IPS DF 6.9 (cell line): ENCODE data around the gene SQSTM1.

Experiments
- DNase-seq: peaks from one replicate; pipeline ENCODE4 v3.0.0-alpha.2; 2013; ENCODE audit warnings: low read depth, low spot score
- H3K27ac ChIP-seq: one replicate; pipeline ENCODE4 v1.5.1; 2013; ENCODE audit warnings: low read length, control low read depth
- H3K27me3 ChIP-seq: 2 replicates; pipeline ENCODE4 v1.6.1; 2013; ENCODE audit warnings: mild to moderate bottlenecking, low read length; ENCODE audit not compliant: control insufficient read depth, insufficient read depth
- H3K36me3 ChIP-seq: 2 replicates; pipeline ENCODE4 v1.6.1; 2013; ENCODE audit warnings: low read length; ENCODE audit not compliant: control insufficient read depth, insufficient read depth
- H3K4me1 ChIP-seq: 2 replicates; pipeline ENCODE4 v1.6.1; 2013; ENCODE audit warnings: low read length; ENCODE audit not compliant: control insufficient read depth, insufficient read depth
- H3K4me3 ChIP-seq: 2 replicates; pipeline ENCODE4 v1.5.1; 2013; ENCODE audit warnings: mild to moderate bottlenecking, low read length
- H3K9me3 ChIP-seq: 2 replicates; pipeline ENCODE4 v1.6.1; 2013; ENCODE audit warnings: low read length, inconsistent platforms; ENCODE audit not compliant: control insufficient read depth, insufficient read depth
- WGBS: extraction: QIAGEN DNeasy Blood & Tissue Kit; methylation state at CpG from one replicate; pipeline ENCODE4 v1.1.7; 2013; ENCODE audit warnings: mixed read lengths, missing lambda C conversion rate; ENCODE audit not compliant: insufficient read length, insufficient coverage; 5-methylcytosine and 5-hydroxymethylcytosine counted together

SQSTM1 gene

DNA sequence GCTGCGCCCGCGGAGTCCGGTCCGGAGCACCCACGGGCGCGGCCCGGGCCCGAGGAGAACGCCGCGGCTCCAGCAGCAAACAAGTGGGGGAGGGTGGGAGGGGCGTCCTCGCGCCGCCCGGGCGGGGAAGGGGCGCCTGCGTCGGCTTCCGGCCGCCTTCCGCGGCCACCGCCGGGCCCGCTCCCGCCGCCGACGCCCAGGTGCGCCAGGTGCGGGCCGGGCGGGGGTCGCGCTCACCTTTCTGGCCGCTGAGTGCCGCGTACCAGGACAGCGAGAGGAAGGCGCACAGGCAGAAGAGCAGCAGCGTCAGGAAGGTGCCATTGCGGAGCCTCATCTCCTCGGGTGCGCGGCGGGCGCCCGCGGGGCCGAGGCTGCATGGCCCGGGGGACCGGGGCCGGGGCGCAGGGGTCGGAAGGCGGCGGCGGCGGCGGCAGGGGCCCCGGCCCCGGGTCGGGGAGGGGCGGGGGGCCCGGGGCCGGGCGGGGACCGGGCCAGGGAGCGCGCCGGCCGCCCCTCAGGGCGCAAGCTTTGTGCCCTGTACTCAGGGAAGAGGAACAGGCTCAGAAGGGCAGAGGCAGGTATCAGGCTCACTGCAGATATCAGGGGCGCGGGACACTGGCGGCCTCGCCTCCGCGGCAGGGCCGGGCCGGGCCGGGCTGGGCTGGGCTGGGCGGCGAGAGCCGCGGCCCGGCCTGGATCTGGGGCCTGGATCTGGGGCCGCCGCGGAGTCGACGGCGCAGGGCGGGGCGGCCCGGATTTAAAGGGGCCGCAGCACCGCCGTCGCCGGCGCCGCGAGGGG lies 14.3 kb upstream of the SQSTM1 start, which contains the start of gene MGAT4B:
Gene MGAT4B (minus strand): TSS at position 617 of the 799 bp plus-strand sequence. CDS start 283 bp downstream, at position 334.
- Histone ChIP-seq H3K27me3 (no peaks in the 10 kb centered on the region), H3K4me3 (peak within 1 kb of the TSS; percentile 86), H3K9me3 (no peaks in the 10 kb centered on the region), H3K36me3 (peaks cover under 1% of the 10 kb centered on the region; the same call in 1 of the 2 replicates), H3K4me1 (peaks cover 13% of the 10 kb centered on the region), H3K27ac (no peak within 1 kb of the TSS)
- DNase-seq = no peak
- WGBS = no CpG with 5 or more reads among the region's 108 CpGs

DNA sequence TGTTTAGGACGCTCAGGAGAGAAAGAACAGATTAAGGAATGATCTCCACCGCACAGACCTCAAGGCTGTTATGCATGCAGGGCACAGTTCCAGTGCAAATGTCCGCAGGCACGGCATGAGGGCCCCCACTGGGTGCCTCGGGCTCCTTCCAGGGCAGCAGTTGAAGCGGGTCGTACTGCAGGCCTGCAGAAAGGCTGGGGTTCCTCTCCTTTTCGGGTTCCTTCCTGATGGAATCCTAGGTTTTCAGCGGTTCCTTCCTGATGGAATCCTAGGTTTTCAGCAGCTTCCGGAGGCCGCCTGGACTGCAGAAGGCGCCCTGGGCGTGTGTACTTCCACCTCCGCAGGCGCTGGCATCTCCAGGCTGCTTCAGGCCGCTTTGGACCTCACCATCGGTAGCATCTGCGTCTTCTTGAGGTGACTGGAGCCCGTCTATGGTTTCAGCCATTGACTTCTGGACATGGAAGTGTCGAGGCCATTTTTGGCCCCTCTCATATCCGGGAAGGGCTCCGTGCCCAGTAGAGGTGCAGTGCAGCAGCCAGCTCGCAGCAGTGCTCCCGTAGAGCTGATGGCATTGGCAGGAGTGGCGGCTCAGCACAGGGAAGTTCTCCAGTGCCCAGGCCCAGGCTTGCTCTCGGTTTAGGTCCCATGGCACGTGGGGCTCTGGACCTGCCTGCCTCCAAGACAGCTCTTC lies 8.4 kb upstream of the SQSTM1 start:
- peaks cover 3% of the 10 kb centered on the region; the same call in 1 of the 2 replicates for H3K4me1 ChIP-seq
- H3K36me3 ChIP-seq = 0 out of 2 replicates have a peak, but pooled peaks cover 2% of the 10 kb centered on the region
- H3K27me3 ChIP-seq = no peaks in the 10 kb centered on the region
- H3K9me3 ChIP-seq = no peaks in the 10 kb centered on the region
- H3K27ac ChIP-seq = no peak overlapping the region
- no peak for DNase-seq
- WGBS = no CpG with 5 or more reads among the region's 27 CpGs
- no peak overlapping the region for H3K4me3 ChIP-seq

DNA sequence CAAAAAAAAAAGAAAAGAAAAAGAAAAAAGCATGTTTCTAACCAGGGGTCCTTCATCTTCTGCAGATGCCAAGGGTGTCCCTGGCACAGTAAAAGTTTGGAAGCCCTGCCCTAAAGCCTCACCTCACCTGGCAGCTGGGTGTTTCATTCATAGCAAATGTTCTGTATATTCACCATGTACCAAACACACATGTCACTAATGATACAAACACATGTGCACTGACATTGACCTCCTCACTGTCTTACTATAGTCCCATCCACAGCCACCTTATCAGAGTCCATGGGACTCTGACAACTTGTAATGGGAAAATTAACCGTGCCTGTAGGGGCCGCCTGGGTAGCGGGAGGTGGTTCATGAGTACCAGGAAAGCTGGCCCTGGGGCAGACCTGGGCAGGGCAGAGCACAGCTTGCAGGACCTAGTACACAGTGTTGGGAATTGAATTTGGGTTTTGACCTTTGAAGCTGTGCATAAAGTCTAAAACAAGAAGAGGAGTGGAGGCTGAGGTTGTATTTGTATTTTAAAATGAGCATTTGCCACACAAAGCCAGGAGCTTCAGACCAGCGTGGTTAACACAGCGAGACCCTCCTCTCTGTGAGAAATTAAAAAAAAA lies 7.6 kb upstream of the SQSTM1 start:
- Histone ChIP-seq H3K27me3 (no peaks in the 10 kb centered on the region), H3K27ac (no peak overlapping the region), H3K4me1 (peaks cover 3% of the 10 kb centered on the region; the same call in 1 of the 2 replicates), H3K9me3 (no peaks in the 10 kb centered on the region), H3K4me3 (no peak overlapping the region), H3K36me3 (0 out of 2 replicates have a peak, but pooled peaks cover 2% of the 10 kb centered on the region)
- DNase-seq = no peak
- no CpG with 5 or more reads among the region's 5 CpGs for WGBS

DNA sequence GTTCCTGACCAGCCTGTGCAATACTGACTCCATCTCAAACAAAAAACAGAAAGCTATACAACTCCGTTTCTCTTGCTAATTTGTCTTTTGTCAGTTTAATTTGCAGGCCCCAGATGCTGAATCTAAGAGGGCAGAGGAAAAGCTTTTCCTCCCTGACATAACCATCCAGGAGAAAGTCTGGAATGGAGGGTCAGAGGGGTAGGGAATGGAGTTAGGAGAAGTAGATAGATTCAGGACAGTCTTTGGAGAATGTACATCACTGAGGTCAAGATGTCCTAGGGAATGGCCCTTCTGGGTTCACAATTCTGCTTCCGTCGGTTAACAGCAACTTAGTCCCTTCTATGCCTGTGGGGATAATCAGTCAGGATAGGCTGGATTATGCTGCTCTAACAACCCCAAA lies 6.6 kb upstream of the SQSTM1 start:
- no peak for DNase-seq
- WGBS = no CpG with 5 or more reads among the region's 3 CpGs
- Histone ChIP-seq H3K36me3 (0 out of 2 replicates have a peak, but pooled peaks cover 2% of the 10 kb centered on the region), H3K4me1 (peaks cover 6% of the 10 kb centered on the region), H3K27me3 (no peaks in the 10 kb centered on the region), H3K27ac (no peak overlapping the region), H3K9me3 (no peaks in the 10 kb centered on the region), H3K4me3 (no peak overlapping the region)

DNA sequence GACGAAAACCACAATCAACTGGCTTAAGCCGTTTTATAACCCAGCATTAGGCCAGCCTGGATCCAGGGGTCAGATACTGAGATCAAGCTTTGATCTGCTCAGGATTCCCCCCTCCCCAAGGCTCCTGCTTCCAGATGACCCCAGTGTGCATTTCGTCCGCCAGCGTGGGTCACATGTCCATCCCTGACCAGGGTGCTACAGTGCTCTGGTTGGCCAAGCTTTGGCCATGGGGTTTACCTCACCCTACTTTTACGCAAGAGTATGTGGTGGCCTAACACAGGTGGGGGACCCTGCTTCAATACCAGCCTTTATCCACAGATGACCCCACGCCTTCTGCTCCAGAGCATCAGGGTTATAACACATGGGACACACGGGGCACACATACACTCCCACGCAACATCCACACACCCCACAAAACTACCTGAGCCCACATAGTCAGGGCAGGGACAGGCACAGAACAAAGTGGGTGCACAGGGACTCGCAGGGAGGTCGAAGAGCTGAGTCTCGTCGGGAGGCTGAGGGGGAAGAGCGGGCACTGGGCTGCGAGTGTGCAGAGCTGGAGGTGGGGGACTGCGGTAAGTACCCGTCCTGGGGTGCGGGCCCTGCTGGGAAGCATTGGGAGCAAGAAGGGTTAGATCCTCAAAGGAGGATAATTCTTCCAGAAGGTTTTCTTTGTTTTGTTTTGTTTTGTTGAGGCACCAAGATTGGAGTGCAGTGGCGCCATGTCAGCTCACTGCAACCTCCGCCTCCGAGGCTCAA lies 5.0 kb upstream of the SQSTM1 start:
- no CpG with 5 or more reads among the region's 21 CpGs for WGBS

DNA sequence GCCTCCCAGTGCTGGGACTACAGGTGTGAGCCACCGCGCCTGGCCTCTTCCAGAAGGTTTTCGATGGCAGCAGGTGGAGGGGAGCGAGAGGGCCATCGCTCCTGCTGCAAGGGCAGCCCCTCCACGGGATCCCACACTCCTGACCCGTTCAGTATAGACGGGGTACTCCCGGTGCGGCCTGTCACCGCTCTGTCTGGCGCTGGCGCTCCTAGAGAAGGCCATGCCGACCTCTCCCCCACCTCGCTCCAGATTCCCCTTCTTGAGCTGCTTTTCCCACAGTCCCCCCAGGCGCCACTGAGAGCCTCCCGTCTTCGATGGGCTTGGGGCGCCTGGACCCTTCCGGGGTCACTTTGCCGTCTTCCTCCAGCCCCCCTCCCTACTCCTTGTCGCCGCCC lies 4.3 kb upstream of the SQSTM1 start:
- no peaks in the 10 kb centered on the region for H3K27me3 ChIP-seq
- no peak for DNase-seq

More for the DNA sequence above, 5.0 kb upstream of the SQSTM1 start:
- 0 out of 2 replicates have a peak, but pooled peaks cover 2% of the 10 kb centered on the region for H3K36me3 ChIP-seq
- peaks cover 10% of the 10 kb centered on the region for H3K4me1 ChIP-seq
- DNase-seq = no peak
- H3K27ac ChIP-seq = no peak overlapping the region
- no peak overlapping the region for H3K4me3 ChIP-seq
- no peaks in the 10 kb centered on the region for H3K9me3 ChIP-seq
- H3K27me3 ChIP-seq = no peaks in the 10 kb centered on the region

DNA sequence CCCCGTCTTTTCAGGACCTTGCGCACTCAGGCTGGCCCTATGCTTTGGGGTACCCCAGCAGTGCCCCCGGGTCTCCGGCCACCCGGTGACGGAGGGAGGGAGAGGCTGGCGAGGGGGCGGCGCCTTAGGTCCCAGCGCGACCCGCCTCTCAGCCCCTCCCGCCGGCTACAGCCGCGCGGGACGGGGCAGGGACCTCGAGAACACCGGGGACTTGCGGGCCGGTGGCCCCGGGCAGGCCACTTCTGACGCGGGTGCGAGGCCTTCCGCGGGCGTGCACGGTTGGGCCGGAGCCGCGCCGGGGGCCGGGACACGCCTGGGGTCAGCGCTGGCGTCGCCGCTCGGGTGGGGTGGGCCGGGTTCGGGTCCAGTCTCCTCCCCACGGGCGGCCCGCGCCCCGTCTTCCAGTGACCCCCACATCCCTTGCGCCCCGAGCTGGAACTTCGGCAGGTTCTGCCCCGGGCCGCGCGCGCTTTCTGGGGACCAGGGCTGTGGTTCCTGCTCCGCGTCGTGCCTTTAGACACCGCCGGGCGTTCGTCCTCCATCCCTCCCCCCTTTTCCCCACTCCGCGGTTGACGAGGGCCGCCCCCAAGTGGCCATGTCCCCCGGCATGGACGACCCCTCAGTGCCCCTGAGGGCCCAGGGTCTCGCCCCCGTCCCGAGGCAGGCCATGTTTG lies 3.8 kb upstream of the SQSTM1 start:
- Histone ChIP-seq H3K4me1 (peaks cover 10% of the 10 kb centered on the region), H3K4me3 (peak overlapping the region; percentile 40; the same call in 1 of the 2 replicates)

More for the DNA sequence above, 4.3 kb upstream of the SQSTM1 start:
- H3K4me3 ChIP-seq = peak overlapping the region; percentile 40; the same call in 1 of the 2 replicates
- no peak overlapping the region for H3K27ac ChIP-seq
- WGBS = no CpG with 5 or more reads among the region's 23 CpGs
- H3K9me3 ChIP-seq = no peaks in the 10 kb centered on the region
- 0 out of 2 replicates have a peak, but pooled peaks cover 2% of the 10 kb centered on the region for H3K36me3 ChIP-seq
- H3K4me1 ChIP-seq = peaks cover 10% of the 10 kb centered on the region

DNA sequence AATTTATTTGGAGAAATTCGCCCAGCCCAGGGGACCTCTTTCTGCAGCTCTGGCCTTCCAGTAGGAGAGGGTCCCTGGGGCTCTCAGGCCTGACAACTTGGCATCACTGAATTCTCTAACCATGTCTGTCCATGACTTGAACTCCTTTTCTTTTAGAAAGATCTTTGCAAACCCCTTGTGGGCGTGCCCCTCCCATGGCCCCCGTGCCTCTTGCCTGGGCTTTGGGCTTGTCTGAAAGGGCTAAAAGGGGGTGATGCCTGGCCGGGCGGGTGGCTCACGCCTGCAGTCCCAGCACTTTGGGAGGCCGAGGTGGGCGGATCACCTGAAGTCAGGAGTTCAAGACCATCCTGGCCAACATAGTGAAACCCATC lies 3.2 kb upstream of the SQSTM1 start:
- WGBS = no CpG with 5 or more reads among the region's 8 CpGs
- Histone ChIP-seq H3K4me3 (no peak overlapping the region), H3K36me3 (0 out of 2 replicates have a peak, but pooled peaks cover under 1% of the 10 kb centered on the region), H3K27me3 (no peaks in the 10 kb centered on the region), H3K9me3 (no peaks in the 10 kb centered on the region), H3K27ac (no peak overlapping the region), H3K4me1 (peaks cover 8% of the 10 kb centered on the region)
- DNase-seq = no peak

More for the DNA sequence above, 3.8 kb upstream of the SQSTM1 start:
- no peaks in the 10 kb centered on the region for H3K27me3 ChIP-seq
- no peak for DNase-seq
- no CpG with 5 or more reads among the region's 72 CpGs for WGBS
- H3K9me3 ChIP-seq = no peaks in the 10 kb centered on the region
- no peak overlapping the region for H3K27ac ChIP-seq
- H3K36me3 ChIP-seq = 0 out of 2 replicates have a peak, but pooled peaks cover 2% of the 10 kb centered on the region

DNA sequence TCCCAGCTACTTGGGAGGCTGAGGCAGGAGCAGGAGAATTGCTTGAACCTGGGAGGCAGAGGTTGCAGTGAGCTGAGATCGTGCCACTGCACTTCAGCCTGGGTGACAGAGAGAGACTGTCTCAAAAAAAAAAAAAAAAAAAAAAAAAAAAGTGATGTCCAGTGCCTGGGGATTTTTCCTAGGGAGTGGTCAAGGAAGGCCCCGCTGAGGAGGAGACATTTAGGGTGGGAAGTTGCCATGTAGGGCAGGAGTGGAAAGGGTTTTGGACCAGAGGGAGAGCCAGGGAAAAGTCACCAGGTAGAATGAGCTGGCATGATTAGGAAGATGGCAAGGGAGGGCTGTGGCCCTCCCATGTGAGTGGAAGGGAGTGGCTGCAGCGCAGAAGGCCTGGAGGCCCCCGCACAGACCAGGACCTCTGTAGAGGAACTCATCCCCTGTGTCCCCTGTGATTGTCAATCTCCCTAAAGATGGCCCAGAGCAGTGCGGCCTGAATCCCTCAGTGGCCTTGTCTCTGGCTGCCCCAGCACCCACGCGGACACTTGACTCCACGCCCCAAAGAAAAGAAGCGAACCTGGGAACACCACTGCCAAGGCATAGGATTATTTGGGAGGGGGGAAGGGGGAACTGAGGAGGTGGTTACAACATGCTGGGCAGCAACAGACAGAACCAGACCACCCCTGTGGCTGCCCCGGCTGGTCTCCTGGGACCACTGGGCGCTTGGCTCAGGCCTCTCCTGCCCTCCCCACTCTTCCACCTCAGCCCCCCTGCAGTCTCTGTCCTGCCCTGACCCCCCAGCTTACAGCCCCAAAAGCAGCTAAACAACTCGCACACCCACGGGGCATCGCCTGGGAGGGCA lies 2.6 kb upstream of the SQSTM1 start:
- Histone ChIP-seq H3K9me3 (no peaks in the 10 kb centered on the region), H3K27me3 (no peaks in the 10 kb centered on the region), H3K4me3 (no peak overlapping the region; the same call in 1 of the 2 replicates), H3K27ac (no peak overlapping the region), H3K4me1 (peaks cover 8% of the 10 kb centered on the region), H3K36me3 (no peaks in the 10 kb centered on the region)
- no CpG with 5 or more reads among the region's 14 CpGs for WGBS
- no peak for DNase-seq
